HUES48 (cell line): ENCODE data around the gene WIZ.
A peak's percentile ranks its signal among the peaks of the same experiment; 100 is the strongest.

Experiments
- H3K27ac ChIP-seq: one replicate; pipeline ENCODE4 v1.7.0; 2013; ENCODE audit warnings: low read depth, low read length, inconsistent platforms
- H3K27me3 ChIP-seq: 2 replicates; pipeline ENCODE4 v1.6.1; 2013; ENCODE audit warnings: mild to moderate bottlenecking, low read length; ENCODE audit not compliant: control insufficient read depth, insufficient read depth
- H3K36me3 ChIP-seq: 2 replicates; pipeline ENCODE4 v1.6.1; 2013; ENCODE audit warnings: low read length; ENCODE audit not compliant: control insufficient read depth, insufficient read depth
- H3K4me1 ChIP-seq: 2 replicates; pipeline ENCODE4 v1.6.1; 2013; ENCODE audit warnings: mild to moderate bottlenecking, low read length; ENCODE audit not compliant: control insufficient read depth, insufficient read depth
- H3K4me3 ChIP-seq: 2 replicates; pipeline ENCODE4 v1.5.1; 2013; ENCODE audit warnings: mild to moderate bottlenecking, low read depth, low read length
- H3K9ac ChIP-seq: 2 replicates; pipeline ENCODE4 v1.6.1; 2013; ENCODE audit warnings: mild to moderate bottlenecking, low read depth, low read length, moderate library complexity
- H3K9me3 ChIP-seq: 2 replicates; pipeline ENCODE4 v1.6.1; 2013; ENCODE audit warnings: low read length; ENCODE audit not compliant: control insufficient read depth, insufficient read depth

WIZ gene

DNA sequence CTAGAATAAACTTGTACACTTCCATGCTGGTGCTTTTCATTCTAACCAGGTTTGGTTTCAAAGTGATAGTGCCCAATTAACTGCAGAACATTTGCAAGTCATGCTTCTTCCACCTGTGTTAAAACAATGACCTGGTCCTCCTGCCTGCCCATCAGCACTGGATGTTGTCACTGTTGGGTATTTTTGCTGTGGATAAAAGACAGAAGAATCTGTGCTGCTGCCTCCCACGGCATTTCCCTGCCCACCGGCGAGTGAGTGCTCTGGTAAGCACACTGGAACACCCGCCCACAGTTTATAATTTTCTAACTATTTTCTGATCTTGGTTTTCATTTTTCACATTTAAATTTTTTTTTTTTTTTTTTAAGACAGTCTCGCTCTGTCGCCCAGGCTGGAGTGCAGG lies 67.9 kb downstream of the WIZ start:
- no peaks in the 10 kb centered on the region for H3K9me3 ChIP-seq
- H3K36me3 ChIP-seq = peaks cover 22% of the 10 kb centered on the region
- H3K27ac ChIP-seq = no peak overlapping the region
- H3K27me3 ChIP-seq = no peaks in the 10 kb centered on the region
- H3K9ac ChIP-seq = no peak overlapping the region
- peaks cover 9% of the 10 kb centered on the region for H3K4me1 ChIP-seq
- no peak overlapping the region for H3K4me3 ChIP-seq

DNA sequence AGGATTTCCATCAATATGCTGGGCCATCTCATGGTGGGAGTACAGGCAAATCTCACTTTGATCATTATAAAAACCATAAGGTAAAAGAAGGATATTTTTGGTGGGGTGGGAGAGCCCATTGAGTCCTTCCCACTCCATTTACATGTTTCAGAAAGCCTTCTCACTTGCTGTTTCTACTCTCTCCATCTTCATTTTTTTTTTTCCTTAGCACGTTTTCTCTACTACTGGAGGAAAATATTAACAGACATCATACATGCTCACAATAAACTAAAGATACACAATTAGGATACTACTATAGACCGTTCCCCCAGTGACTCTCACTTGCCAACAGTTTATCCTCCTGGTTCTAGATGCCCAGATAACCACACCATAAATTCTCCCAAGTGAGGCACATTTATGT lies 68.3 kb downstream of the WIZ start:
- Histone ChIP-seq H3K4me1 (peaks cover 9% of the 10 kb centered on the region), H3K36me3 (peaks cover 20% of the 10 kb centered on the region), H3K4me3 (peak overlapping the region; percentile 100; the same call in 1 of the 2 replicates), H3K27ac (no peak overlapping the region), H3K9me3 (no peaks in the 10 kb centered on the region), H3K27me3 (no peaks in the 10 kb centered on the region), H3K9ac (no peak overlapping the region)

DNA sequence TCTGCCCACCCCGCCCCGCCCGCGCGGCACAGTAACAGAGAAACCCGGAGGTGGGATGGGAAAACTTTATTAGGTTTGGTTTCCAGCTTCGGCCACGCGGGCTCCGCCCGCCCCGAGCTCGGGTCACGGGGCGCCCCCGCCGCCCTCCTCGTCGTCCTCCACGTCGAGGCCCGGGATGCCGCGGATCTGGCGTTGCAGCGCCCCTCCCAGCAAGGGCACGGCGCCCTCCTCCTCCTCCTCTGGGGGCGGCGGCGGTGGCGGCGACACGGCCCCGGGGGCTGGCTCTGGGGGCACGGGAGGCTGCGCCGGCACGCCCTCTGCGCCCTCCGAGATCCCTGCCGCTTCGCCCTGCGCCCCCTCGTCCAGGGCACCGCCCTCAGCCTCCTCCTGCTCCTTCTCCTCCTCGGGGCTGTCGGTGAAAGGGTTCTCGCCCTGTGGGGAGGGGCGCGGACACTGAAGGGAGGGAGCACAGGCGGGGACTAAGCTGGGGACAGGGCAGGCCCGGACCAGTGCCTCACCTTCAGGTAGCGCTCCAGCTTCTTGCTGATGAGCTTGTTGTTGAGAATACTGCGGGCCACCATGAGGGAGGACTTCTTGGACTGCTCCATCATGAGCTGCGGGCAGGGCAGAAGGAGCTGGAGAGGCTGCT lies 69.6 kb downstream of the WIZ start:
- Histone ChIP-seq H3K36me3 (peaks cover 17% of the 10 kb centered on the region; the same call in 1 of the 2 replicates), H3K4me3 (peak overlapping the region; percentile 100), H3K27me3 (no peaks in the 10 kb centered on the region), H3K27ac (peak overlapping the region; percentile 94), H3K4me1 (peaks cover 9% of the 10 kb centered on the region), H3K9me3 (no peaks in the 10 kb centered on the region), H3K9ac (peak overlapping the region; percentile 71)

DNA sequence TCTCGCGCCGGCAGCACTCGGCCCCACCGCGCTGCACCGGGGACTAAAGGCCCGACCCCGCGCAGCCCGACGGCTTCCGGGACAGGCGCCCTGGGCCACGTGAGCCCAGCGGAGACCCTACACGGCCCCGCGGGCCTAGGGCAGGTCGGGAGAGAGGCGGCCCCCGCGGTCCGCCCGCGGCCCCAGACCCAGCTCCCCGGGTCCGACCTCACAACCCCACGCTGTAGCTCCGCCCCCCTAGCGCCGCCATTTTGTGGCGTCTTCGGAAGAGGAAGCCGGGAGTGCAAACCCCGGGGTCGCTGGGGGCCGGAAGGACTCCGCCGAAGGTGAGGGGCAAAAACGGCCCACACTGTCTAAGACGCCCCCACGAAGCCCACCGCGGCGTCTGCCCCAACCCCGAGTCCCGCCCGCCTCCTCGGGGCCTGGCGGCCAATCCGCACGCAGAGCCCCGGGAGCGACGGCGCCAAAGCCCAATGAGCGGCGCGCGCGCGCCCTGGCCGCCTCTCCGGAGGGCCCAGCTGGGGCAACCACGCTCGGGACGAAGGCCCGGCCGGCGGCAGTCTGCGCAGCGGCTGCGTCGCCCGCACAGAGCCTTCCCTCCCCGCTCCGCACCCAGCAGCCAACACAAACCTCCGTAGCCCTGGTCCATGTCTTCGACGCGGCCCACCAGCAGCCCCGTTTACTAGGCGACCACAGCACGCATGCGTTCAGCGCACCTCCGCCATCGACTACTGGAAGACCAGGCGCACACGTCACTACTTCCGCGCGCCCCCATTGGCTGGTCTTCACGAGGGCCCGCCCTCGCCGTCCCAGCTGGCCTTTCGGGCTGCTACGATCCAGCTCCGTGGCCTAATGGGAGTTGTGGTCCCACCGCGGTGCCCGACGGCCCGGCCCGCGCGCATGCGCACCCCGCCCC lies 70.4 kb downstream of the WIZ start, which contains the start of gene AKAP8:
AKAP8 (minus strand) TSS at position 705 of the 916 bp plus-strand sequence; CDS start at position 649, 56 bp downstream.
- H3K36me3 ChIP-seq = peaks cover 17% of the 10 kb centered on the region; the same call in 1 of the 2 replicates
- H3K4me3 ChIP-seq = peak within 1 kb of the TSS; percentile 100
- no peaks in the 10 kb centered on the region for H3K27me3 ChIP-seq
- H3K9ac ChIP-seq = peak within 1 kb of the TSS; percentile 100
- peaks cover 9% of the 10 kb centered on the region for H3K4me1 ChIP-seq
- peak within 1 kb of the TSS; percentile 96 for H3K27ac ChIP-seq
- H3K9me3 ChIP-seq = no peaks in the 10 kb centered on the region

DNA sequence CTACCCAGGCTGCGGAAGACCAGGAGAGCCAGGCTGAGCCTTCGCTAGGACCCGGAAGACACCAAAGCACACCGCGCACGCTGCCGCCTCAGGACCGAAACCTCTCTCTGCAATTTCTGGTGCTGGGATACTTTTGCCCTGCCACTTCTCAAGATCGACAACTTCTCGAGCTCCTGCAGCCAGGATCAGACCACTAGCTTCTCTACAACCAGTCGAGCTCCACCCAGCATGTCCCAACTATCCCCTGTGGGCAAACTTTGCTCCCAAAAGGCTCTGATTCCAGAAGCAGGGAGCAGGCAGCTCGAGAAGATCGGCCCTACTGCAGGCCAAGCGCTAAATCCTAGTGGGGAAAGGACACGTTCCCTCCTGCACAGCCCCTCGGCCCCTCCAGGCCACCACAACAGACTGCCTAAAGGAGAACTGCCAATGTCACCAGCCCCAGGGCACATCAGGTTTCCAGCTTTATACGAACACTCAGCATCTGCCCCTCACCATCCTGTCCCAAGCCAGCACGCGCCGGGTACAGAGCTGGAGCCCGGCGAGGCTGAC lies 71.1 kb downstream of the WIZ start:
- Histone ChIP-seq H3K4me3 (peak overlapping the region; percentile 100), H3K4me1 (peaks cover 9% of the 10 kb centered on the region), H3K36me3 (peaks cover 18% of the 10 kb centered on the region; the same call in 1 of the 2 replicates), H3K9me3 (no peaks in the 10 kb centered on the region), H3K27me3 (no peaks in the 10 kb centered on the region), H3K9ac (peak overlapping the region; percentile 100), H3K27ac (peak overlapping the region; percentile 96)

DNA sequence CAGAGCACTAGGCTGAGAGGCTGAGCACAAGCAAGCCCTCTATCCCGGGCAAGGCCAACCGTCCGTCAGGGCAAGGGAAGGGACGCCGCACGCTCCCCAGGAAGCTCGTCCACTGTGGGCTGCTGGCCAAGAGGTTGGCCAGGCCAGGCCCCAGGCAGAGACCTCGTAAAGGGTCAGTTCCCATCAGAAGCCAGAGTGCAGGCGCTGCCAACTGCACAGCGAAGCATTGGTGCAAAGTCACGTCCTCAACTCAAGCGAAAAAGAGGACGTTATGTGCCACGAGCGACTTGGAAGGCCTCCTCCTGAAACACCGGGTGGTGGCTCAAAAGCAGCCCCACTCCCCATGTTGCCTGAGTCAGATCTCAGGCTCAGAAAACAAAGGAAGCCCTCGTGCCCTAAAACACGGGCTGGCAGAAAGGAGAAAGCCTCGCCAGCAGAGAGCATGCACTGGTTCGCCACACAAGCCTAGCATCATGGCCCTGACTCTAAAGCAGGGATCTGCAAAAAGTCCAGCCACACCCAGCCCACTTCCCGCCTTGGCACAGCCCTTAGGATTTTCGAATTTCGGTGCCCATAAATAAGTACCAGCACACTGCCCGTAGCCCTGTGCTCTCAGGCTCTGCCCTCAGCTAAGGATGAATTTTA lies 74.8 kb downstream of the WIZ start:
- H3K36me3 ChIP-seq = peaks cover 39% of the 10 kb centered on the region
- no peak overlapping the region for H3K9ac ChIP-seq

DNA sequence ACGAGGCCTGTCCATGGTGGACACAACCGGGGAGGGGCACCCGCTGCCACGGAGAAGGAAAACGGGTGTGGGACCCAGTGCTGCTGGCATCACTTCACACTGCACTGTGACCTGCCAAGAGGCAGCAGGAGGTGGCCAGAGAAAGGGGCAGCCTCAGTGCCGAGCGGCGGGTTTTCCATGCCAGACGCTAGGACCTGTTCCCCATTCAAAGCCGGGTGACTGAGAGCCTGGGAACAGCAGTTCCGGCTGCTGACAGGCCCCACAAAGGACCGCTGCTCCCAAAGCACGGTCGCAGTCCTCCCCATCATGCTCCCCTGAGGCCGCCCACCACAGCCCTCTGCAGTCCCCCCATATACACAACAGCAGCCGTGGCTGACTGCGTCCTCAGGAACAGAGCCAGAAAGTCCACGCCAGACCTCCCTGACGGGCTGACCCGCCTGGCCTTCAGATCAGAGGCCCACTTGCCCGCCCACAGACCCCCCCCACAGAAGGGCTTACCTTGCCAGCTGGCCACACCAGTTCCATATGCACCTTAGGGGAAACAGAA lies 75.6 kb downstream of the WIZ start:
- H3K9me3 ChIP-seq = no peaks in the 10 kb centered on the region
- H3K9ac ChIP-seq = no peak overlapping the region
- no peaks in the 10 kb centered on the region for H3K27me3 ChIP-seq
- H3K4me3 ChIP-seq = no peak overlapping the region
- H3K4me1 ChIP-seq = no peaks in the 10 kb centered on the region
- no peak overlapping the region for H3K27ac ChIP-seq
- H3K36me3 ChIP-seq = peaks cover 46% of the 10 kb centered on the region

More for the DNA sequence above, 74.8 kb downstream of the WIZ start:
- no peaks in the 10 kb centered on the region for H3K27me3 ChIP-seq
- no peak overlapping the region for H3K27ac ChIP-seq
- H3K4me1 ChIP-seq = no peaks in the 10 kb centered on the region
- H3K9me3 ChIP-seq = no peaks in the 10 kb centered on the region
- H3K4me3 ChIP-seq = no peak overlapping the region

DNA sequence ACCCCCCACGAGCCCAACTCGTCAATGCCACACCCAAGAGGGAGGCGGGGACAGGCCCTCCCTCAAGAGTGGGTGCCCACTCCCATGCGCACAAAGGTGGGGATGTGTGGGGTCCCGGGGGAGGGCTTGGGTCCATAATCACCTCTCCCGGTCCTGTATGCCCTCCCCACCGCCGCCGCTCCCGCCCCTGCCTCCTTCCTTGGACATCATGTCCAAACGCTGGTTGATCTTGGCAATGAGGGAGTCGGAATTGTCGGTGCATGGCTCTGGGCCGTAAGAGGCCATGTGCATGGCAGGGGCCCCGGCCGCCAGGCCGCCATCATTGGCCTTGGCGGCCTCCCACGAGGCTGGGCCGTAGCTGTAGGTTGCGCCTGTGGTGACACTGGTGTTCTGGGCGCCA lies 76.1 kb downstream of the WIZ start:
- Histone ChIP-seq H3K9me3 (no peaks in the 10 kb centered on the region), H3K4me1 (no peaks in the 10 kb centered on the region), H3K4me3 (no peak overlapping the region), H3K27ac (no peak overlapping the region), H3K36me3 (peaks cover 52% of the 10 kb centered on the region), H3K27me3 (no peaks in the 10 kb centered on the region), H3K9ac (no peak overlapping the region)

DNA sequence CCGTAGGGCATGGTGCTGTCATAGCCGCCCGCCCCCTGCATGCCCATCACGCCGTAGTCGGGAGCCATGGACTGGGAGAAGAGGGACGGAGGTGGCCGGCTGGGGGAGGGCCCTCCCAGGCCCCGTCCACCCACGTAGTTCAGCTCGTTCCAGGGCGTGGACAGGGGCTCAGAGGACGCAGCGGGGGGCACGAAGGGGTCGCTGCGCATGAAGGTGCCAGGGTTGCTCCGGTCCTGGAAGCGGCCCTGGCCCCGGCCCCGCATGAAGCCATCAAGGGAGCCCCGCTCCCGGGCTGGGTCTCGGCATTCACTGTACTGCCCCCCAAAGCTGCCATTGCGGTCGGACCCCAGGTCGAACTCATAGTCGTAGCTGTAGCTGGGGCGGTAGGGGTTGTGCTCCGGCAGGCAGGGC lies 76.9 kb downstream of the WIZ start:
- Histone ChIP-seq H3K36me3 (peaks cover 59% of the 10 kb centered on the region), H3K4me1 (no peaks in the 10 kb centered on the region), H3K9ac (no peak overlapping the region), H3K27me3 (no peaks in the 10 kb centered on the region), H3K27ac (no peak overlapping the region), H3K4me3 (no peak overlapping the region), H3K9me3 (no peaks in the 10 kb centered on the region)

DNA sequence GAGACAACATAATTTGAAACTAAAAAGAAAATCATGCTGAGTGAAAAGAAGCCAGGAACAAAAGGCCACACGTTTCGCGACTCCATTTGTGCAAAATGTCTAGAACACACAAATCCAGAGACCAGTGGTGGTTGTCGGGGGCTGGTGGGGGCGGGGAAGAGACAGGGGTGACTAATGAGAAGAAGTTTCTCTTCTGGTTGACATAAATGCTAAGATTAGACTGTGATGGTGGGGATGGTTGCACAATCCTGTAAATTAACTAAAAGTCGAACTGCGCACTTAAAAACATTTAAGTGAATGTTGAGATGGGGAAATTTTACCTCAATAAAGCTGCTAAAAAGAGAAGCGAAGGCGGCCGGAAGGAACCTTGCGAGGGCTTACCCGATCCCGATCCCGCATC lies 77.3 kb downstream of the WIZ start:
- no peak overlapping the region for H3K27ac ChIP-seq
- H3K4me1 ChIP-seq = no peaks in the 10 kb centered on the region
- H3K9me3 ChIP-seq = no peaks in the 10 kb centered on the region
- no peaks in the 10 kb centered on the region for H3K27me3 ChIP-seq
- no peak overlapping the region for H3K4me3 ChIP-seq
- H3K9ac ChIP-seq = no peak overlapping the region
- H3K36me3 ChIP-seq = peaks cover 63% of the 10 kb centered on the region
